H1 (cell line): ENCODE measurements around the gene ULBP3. TPM values are rescaled to one million over a fixed set of nuclear protein-coding genes. Genes with fewer than 3 reads are reported as not detected.

Source experiments
- CTCF ChIA-PET: fragments of 300-600 bp; sonication (Branson Sonifier 250); formaldehyde crosslinking; loops from one replicate; lab custom pipeline; 2021; ENCODE audit not compliant: partially characterized antibody; lab: Charles Lee
- POLR2A ChIA-PET: fragments of 300-600 bp; sonication (Branson Sonifier 250); formaldehyde crosslinking; loops from one replicate; lab custom pipeline; 2021; ENCODE audit warnings: inconsistent platforms; ENCODE audit not compliant: partially characterized antibody; lab: Charles Lee
- DNase-seq, 2 experiments: peaks; one replicate each; pipeline versions ENCODE4 v3.0.0 to v3.0.0-alpha.2; 2010 to 2022; ENCODE audit warnings: low spot score in 2 of 2, low read depth in 1 of 2, mixed read lengths in 1 of 2
- FAIRE-seq: peaks from 2 replicates; lab custom pipeline; 2011; peaks lifted over from hg19 to GRCh38; lab: Jason Lieb, UNC
- H2AFZ ChIP-seq: 2 replicates; pipeline ENCODE4 v1.8.1; 2012; ENCODE audit warnings: low read length, inconsistent platforms
- H2AK5ac ChIP-seq: 2 replicates; pipeline ENCODE4 v1.6.1; 2013; ENCODE audit warnings: low read depth, low read length
- H2BK120ac ChIP-seq: replicated peaks from 2 replicates; pipeline ENCODE3; 2013; ENCODE audit warnings: low read depth, low read length, inconsistent platforms
- H2BK12ac ChIP-seq: 2 replicates; pipeline ENCODE4 v1.6.1; 2013; ENCODE audit warnings: low read depth, low read length
- H2BK15ac ChIP-seq: 2 replicates; pipeline ENCODE4 v1.6.1; 2013; ENCODE audit warnings: low read length
- H2BK20ac ChIP-seq: 2 replicates; pipeline ENCODE4 v1.6.1; 2013; ENCODE audit warnings: low read length
- H2BK5ac ChIP-seq: 2 replicates; pipeline ENCODE4 v1.6.1; 2013; ENCODE audit warnings: low read depth, low read length
- H3K14ac ChIP-seq: 2 replicates; pipeline ENCODE4 v1.6.1; 2013; ENCODE audit warnings: inconsistent platforms; ENCODE audit not compliant: insufficient read length
- H3K18ac ChIP-seq: 2 replicates; pipeline ENCODE4 v1.6.1; 2013; ENCODE audit warnings: low read length; ENCODE audit errors: extremely low read depth
- H3K23ac ChIP-seq: 2 replicates; pipeline ENCODE4 v1.6.1; 2013; ENCODE audit warnings: inconsistent platforms; ENCODE audit not compliant: insufficient read length
- H3K23me2 ChIP-seq: 2 replicates; pipeline ENCODE4 v1.6.1; 2013; ENCODE audit warnings: low read depth, low read length
- H3K27ac ChIP-seq: 2 replicates; pipeline ENCODE4 v1.6.1; 2011; ENCODE audit warnings: low read depth, low read length, inconsistent platforms
- H3K27me3 ChIP-seq, 4 experiments: replicated peaks in 1 of 4; 1 replicate in 1 of 4; 2 replicates in 3 of 4; pipeline versions ENCODE4 v1.6.1 to v1.8.1; 2011 to 2013; ENCODE audit warnings: low read length in 3 of 4, mild to moderate bottlenecking in 3 of 4, inconsistent platforms in 2 of 4, mixed read lengths in 2 of 4, moderate library complexity in 1 of 4; ENCODE audit not compliant: control insufficient read depth in 3 of 4, insufficient read depth in 3 of 4; ENCODE audit errors: extremely low read depth in 1 of 4
- H3K36me3 ChIP-seq, 4 experiments: 2 replicates each; pipeline versions ENCODE4 v1.6.1 to v1.8.1; 2011 to 2013; ENCODE audit warnings: mild to moderate bottlenecking in 4 of 4, low read length in 3 of 4, moderate library complexity in 2 of 4, control low read depth in 1 of 4, inconsistent platforms in 1 of 4; ENCODE audit not compliant: insufficient read depth in 4 of 4, control insufficient read depth in 2 of 4
- H3K4ac ChIP-seq: replicated peaks from 2 replicates; pipeline ENCODE3; 2013; ENCODE audit warnings: low read length, low read depth, mixed read lengths, inconsistent platforms; ENCODE audit not compliant: insufficient read length
- H3K4me1 ChIP-seq, 4 experiments: replicated peaks in 1 of 4; 1 replicate in 1 of 4; 2 replicates in 3 of 4; pipeline versions ENCODE4 v1.6.1 to v1.8.1; 2011 to 2013; ENCODE audit warnings: low read length in 3 of 4, inconsistent platforms in 2 of 4, mixed read lengths in 1 of 4; ENCODE audit not compliant: insufficient read depth in 4 of 4, control insufficient read depth in 3 of 4
- H3K4me2 ChIP-seq, 2 experiments: 2 replicates each; pipeline versions ENCODE4 v1.6.1 to v1.8.1; 2011 to 2013; ENCODE audit warnings: low read depth in 2 of 2, low read length in 2 of 2, control low read depth in 1 of 2, inconsistent platforms in 1 of 2, mild to moderate bottlenecking in 1 of 2; ENCODE audit not compliant: insufficient read depth in 1 of 2
- H3K4me3 ChIP-seq, 4 experiments: fragments of 200-600, 300-600 bp in 1 of 4; sonication (generic), shearing (Covaris generic), sonication (Bioruptor Twin) in 1 of 4; 2 replicates each; pipeline versions ENCODE4 v1.5.1 to v1.8.1; 2011 to 2016; ENCODE audit warnings: low read length in 4 of 4, low read depth in 3 of 4, control low read depth in 2 of 4, inconsistent platforms in 2 of 4, mild to moderate bottlenecking in 2 of 4, mixed read lengths in 1 of 4, moderate library complexity in 1 of 4; ENCODE audit not compliant: insufficient read depth in 2 of 4; ENCODE audit errors: extremely low read depth in 1 of 4
- H3K56ac ChIP-seq: replicated peaks from 2 replicates; pipeline ENCODE3; 2013; ENCODE audit warnings: low read depth, mild to moderate bottlenecking, mixed read lengths, low read length, inconsistent platforms; ENCODE audit not compliant: insufficient read length
- H3K79me1 ChIP-seq: 2 replicates; pipeline ENCODE4 v1.6.1; 2013; ENCODE audit warnings: low read depth, low read length, control low read depth
- H3K79me2 ChIP-seq, 2 experiments: 2 replicates each; pipeline versions ENCODE4 v1.6.1 to v1.8.1; 2012 to 2013; ENCODE audit warnings: low read length in 2 of 2, mild to moderate bottlenecking in 2 of 2, inconsistent platforms in 1 of 2; ENCODE audit not compliant: insufficient read depth in 2 of 2, control insufficient read depth in 1 of 2
- H3K9ac ChIP-seq, 4 experiments: replicated peaks in 1 of 4; 1 replicate in 1 of 4; 2 replicates in 3 of 4; pipeline versions ENCODE4 v1.6.1 to v1.8.1; 2011 to 2013; ENCODE audit warnings: low read depth in 3 of 4, low read length in 3 of 4, control low read depth in 2 of 4, mild to moderate bottlenecking in 2 of 4, moderate library complexity in 2 of 4, inconsistent platforms in 1 of 4; ENCODE audit errors: extremely low read depth in 1 of 4
- H3K9me3 ChIP-seq, 2 experiments: 2 replicates each; pipeline versions ENCODE4 v1.6.1 to v1.8.1; 2012 to 2013; ENCODE audit warnings: mild to moderate bottlenecking in 2 of 2, moderate library complexity in 2 of 2, control low read depth in 1 of 2, inconsistent platforms in 1 of 2, low read depth in 1 of 2, low read length in 1 of 2, mixed read lengths in 1 of 2; ENCODE audit not compliant: insufficient read depth in 2 of 2
- H4K20me1 ChIP-seq, 2 experiments: replicated peaks in 1 of 2; 2 replicates each; pipeline versions ENCODE3 to v1.8.1; 2011 to 2013; ENCODE audit warnings: inconsistent platforms in 2 of 2, low read length in 2 of 2, mild to moderate bottlenecking in 1 of 2; ENCODE audit not compliant: insufficient read depth in 2 of 2, control insufficient read depth in 1 of 2
- H4K5ac ChIP-seq: 2 replicates; pipeline ENCODE4 v1.6.1; 2013; ENCODE audit warnings: low read length, low read depth, mixed read lengths, inconsistent platforms; ENCODE audit not compliant: insufficient read length
- H4K8ac ChIP-seq: 2 replicates; pipeline ENCODE4 v1.8.0; 2013; ENCODE audit warnings: mild to moderate bottlenecking, moderate library complexity, low read length, inconsistent platforms; ENCODE audit not compliant: insufficient read depth; ENCODE audit errors: extremely low read depth
- H4K91ac ChIP-seq: replicated peaks from 2 replicates; pipeline ENCODE3; 2013; ENCODE audit warnings: low read length, mixed read lengths, inconsistent platforms; ENCODE audit not compliant: insufficient read length
- ASH2L ChIP-seq: fragments of 200-600, 300-600 bp; sonication (generic); IDR thresholded peaks from one replicate; pipeline ENCODE4 v1.7.1; 2017; ENCODE audit warnings: low read length
- CEBPB ChIP-seq: IDR thresholded peaks from 2 replicates; pipeline ENCODE4 v1.6.1; 2012; ENCODE audit warnings: low read depth, low read length
- CHD1 ChIP-seq: IDR thresholded peaks from 2 replicates; pipeline ENCODE4 v1.6.1; 2012; ENCODE audit warnings: low read depth, low read length, improper control_type of control experiment
- EGR1 ChIP-seq: IDR thresholded peaks from 2 replicates; pipeline ENCODE4 v1.6.1; 2011; ENCODE audit warnings: low read depth, low read length, borderline replicate concordance
- EZH2 ChIP-seq: fragments of 200-600 bp; sonication (generic); IDR thresholded peaks from 2 replicates; pipeline ENCODE4 v1.7.1; 2012; ENCODE audit warnings: low read depth, mild to moderate bottlenecking, moderate library complexity, low read length, inconsistent platforms; ENCODE audit not compliant: severe bottlenecking
- JUND ChIP-seq: IDR thresholded peaks from 2 replicates; pipeline ENCODE4 v1.6.1; 2011; ENCODE audit warnings: mild to moderate bottlenecking, improper control_type of control experiment, low read length
- KDM5A ChIP-seq: fragments of 200-600 bp; IDR thresholded peaks from 2 replicates; pipeline ENCODE4 v1.7.1; 2012; ENCODE audit warnings: mild to moderate bottlenecking, low read length, inconsistent platforms, mixed read lengths
- MAX ChIP-seq: IDR thresholded peaks from 2 replicates; pipeline ENCODE4 v1.6.1; 2012; ENCODE audit warnings: inconsistent platforms
- POLR2A ChIP-seq, 2 experiments: IDR thresholded peaks; 1 replicate in 1 of 2; 2 replicates in 1 of 2; pipeline ENCODE4 v1.6.1; 2011; ENCODE audit warnings: low read depth in 2 of 2, low read length in 2 of 2, mild to moderate bottlenecking in 2 of 2; ENCODE audit errors: control extremely low read depth in 1 of 2
- POU5F1 ChIP-seq: IDR thresholded peaks from 2 replicates; pipeline ENCODE4 v1.6.1; 2011; ENCODE audit warnings: low read depth, mild to moderate bottlenecking, low read length, moderate library complexity
- RBBP5 ChIP-seq: IDR thresholded peaks from 2 replicates; pipeline ENCODE4 v1.7.1; 2012; ENCODE audit warnings: low read depth, mild to moderate bottlenecking, inconsistent platforms, low read length, moderate library complexity, borderline replicate concordance
- SIN3A ChIP-seq, 2 experiments: IDR thresholded peaks in 1 of 2; conservative IDR thresholded peaks in 1 of 2; 2 replicates each; pipeline ENCODE4 v1.6.1; 2011 to 2012; ENCODE audit warnings: low read length in 2 of 2, improper control_type of control experiment in 1 of 2, low read depth in 1 of 2, mild to moderate bottlenecking in 1 of 2
- SP1 ChIP-seq: IDR thresholded peaks from 2 replicates; pipeline ENCODE4 v1.6.1; 2011; ENCODE audit warnings: low read depth, low read length
- SP2 ChIP-seq: IDR thresholded peaks from 2 replicates; pipeline ENCODE4 v1.6.1; 2012; ENCODE audit warnings: mild to moderate bottlenecking, low read length, inconsistent platforms
- SP4 ChIP-seq: IDR thresholded peaks from 2 replicates; pipeline ENCODE4 v1.6.1; 2012; ENCODE audit warnings: low read length, inconsistent platforms
- SUZ12 ChIP-seq: fragments of 200-600 bp; sonication (generic); IDR thresholded peaks from 2 replicates; pipeline ENCODE4 v1.6.1; 2012; ENCODE audit warnings: mild to moderate bottlenecking, inconsistent platforms, low read length, moderate library complexity, mixed read lengths
- TEAD4 ChIP-seq: IDR thresholded peaks from 2 replicates; pipeline ENCODE4 v1.6.1; 2012; ENCODE audit warnings: low read depth, low read length, inconsistent platforms, mixed read lengths
- WGBS, 2 experiments: shearing (Covaris generic) in 1 of 2; methylation state at CpG; one replicate each; pipeline versions ENCODE4 v1.1.6 to v1.1.7; 2013 to 2015; ENCODE audit warnings: low lambda C conversion rate in 2 of 2, mixed read lengths in 2 of 2, inconsistent platforms in 1 of 2, low coverage in 1 of 2, missing lambda C conversion rate in 1 of 2; ENCODE audit not compliant: insufficient replicate concordance in 2 of 2, insufficient coverage in 1 of 2, insufficient read length in 1 of 2; ENCODE audit errors: extremely low coverage in 1 of 2, missing lambda C conversion rate in 1 of 2; 5-methylcytosine and 5-hydroxymethylcytosine counted together
- polyA plus RNA-seq, 7 experiments: library from polyadenylated mRNA; depleted of rRNA in 3 of 7; stranded (reverse) in 5 of 7; unstranded in 2 of 7; fragments of >200 nt in 5 of 7; fragments of 200-250 nt in 2 of 7; gene quantifications; 1 replicate in 5 of 7; 2 replicates in 1 of 7; 4 replicates in 1 of 7; pipeline versions ENCODE4 v1.2.1 to v1.2.3, GENCODE V29; 2011 to 2013; ENCODE audit warnings: missing spikeins in 2 of 7, mixed read lengths in 2 of 7
- total RNA-seq: library from RNA; stranded (reverse); fragmentation: NEBNext Ultra II Directional; extraction: Animal tissue kit (Norgen Biotek cat#: 25700); gene quantifications from 2 replicates; pipeline ENCODE4 v1.2.1, GENCODE V29; 2021

The ULBP3 gene
- total and polyA plus RNA-seq, 2 of the 8 experiments (the other 6 are each of a cell fraction or from before 2014, with no cell fraction given), result 1.9 to 4.2 TPM

GRCh38 chr6:150118203-150118602, 49.3 kb upstream of the ULBP3 start:
- Histone ChIP-seq H3K23me2 (no peaks in the 10 kb centered on the region), H3K27me3 (no peaks in the 10 kb centered on the region), H3K79me1 (no peaks in the 10 kb centered on the region), H4K91ac (no peak overlapping the region), H4K20me1 (no peaks in the 10 kb centered on the region), H3K4me2 (no peak overlapping the region), H3K4me1 (no peaks in the 10 kb centered on the region), H3K18ac (no peak overlapping the region), H4K8ac (no peak overlapping the region), H3K79me2 (no peaks in the 10 kb centered on the region), H3K9me3 (peaks cover 0 to 4% of the 10 kb centered on the region in 2 experiments; a peak in 1 of 4 replicates), H3K9ac (no peak overlapping the region), H2BK15ac (no peak overlapping the region), H3K4me3 (no peak overlapping the region), H3K14ac (no peak overlapping the region), H2BK20ac (no peak overlapping the region), H2BK5ac (no peak overlapping the region), H3K27ac (no peak overlapping the region), H3K36me3 (no peaks in the 10 kb centered on the region), H2AK5ac (no peak overlapping the region), H4K5ac (no peak overlapping the region), H3K4ac (no peak overlapping the region), H2AFZ (no peak overlapping the region), H2BK12ac (no peak overlapping the region), H3K56ac (no peak overlapping the region), H3K23ac (no peak overlapping the region), H2BK120ac (no peak overlapping the region)
- 78% methylated on average over 6 of the region's 6 CpGs; no CpG with 5 or more reads in 1 of the 2 experiments for WGBS, 2 experiments
- ChIA-PET POLR2A (no interaction called here), CTCF (interaction anchor here (0.7 to 1.3 kb wide), 2 partner anchors 42 to 47 kb away, joined by 3 read pairs; no protein-coding TSS in a partner anchor)
- FAIRE-seq (no peak), DNase-seq (no peak)
- TF ChIP-seq SP1 (no peak), SP4 (no peak), EZH2 (no peak), JUND (no peak), MAX (no peak), EGR1 (no peak), RBBP5 (no peak), KDM5A (no peak), SUZ12 (no peak), CHD1 (no peak), TEAD4 (no peak), POU5F1 (no peak), SIN3A (conservative IDR thresholded peaks at IDR 0.05 in 1 of 2, IDR thresholded peaks at IDR 0.05 in 1 of 2; ENCODE audit: low read depth in 1 of 2, low read length in 2 of 2) (no peak), CEBPB (no peak), SP2 (no peak), ASH2L (no peak), POLR2A (IDR thresholded peaks at IDR 0.05; ENCODE audit: control extremely low read depth in 1 of 2, low read depth in 2 of 2, low read length in 2 of 2) (no peak)
